SK-N-SH (cell line): ENCODE measurements around the gene DISP2. TPM values are rescaled to one million over a fixed set of nuclear protein-coding genes. Genes with fewer than 3 reads are reported as not detected.
A peak's percentile ranks its signal among the peaks of the same experiment; 100 is the strongest.

Source experiments
- CTCF ChIA-PET: fragments of 300-600, 350-600 bp; formaldehyde crosslinking; extraction: SDS; loops from one replicate; lab custom pipeline; 2021; lab: Yijun Ruan, JAX
- POLR2A ChIA-PET: fragments of 350-600 bp; sonication (Branson Sonifier 250); formaldehyde crosslinking; extraction: SDS; loops from one replicate; lab custom pipeline; 2020; ENCODE audit warnings: antibody characterized with exemption, inconsistent platforms; lab: Yijun Ruan, JAX
- DNase-seq: peaks from one replicate; pipeline ENCODE4 v3.0.0; 2012
- H2AFZ ChIP-seq: fragments of 200-600 bp; sonication (generic); 2 replicates; pipeline ENCODE4 v1.8.1; 2016; ENCODE audit warnings: antibody characterized with exemption, mild to moderate bottlenecking, low read depth
- H3F3A ChIP-seq: fragments of 200-600 bp; sonication (generic); replicated peaks from 2 replicates; pipeline ENCODE3; 2016; ENCODE audit warnings: antibody characterized with exemption, mild to moderate bottlenecking; ENCODE audit not compliant: insufficient read depth
- H3K27ac ChIP-seq, 2 experiments: fragments of 200-500 bp in 1 of 2; fragments of 200-600 bp in 1 of 2; sonication (Bioruptor generic) in 1 of 2; sonication (generic), shearing (Covaris generic) in 1 of 2; 2 replicates each; pipeline versions ENCODE4 v1.5.1 to v1.6.1; 2014 to 2016; ENCODE audit warnings: low read depth in 2 of 2, inconsistent platforms in 1 of 2, low read length in 1 of 2, mild to moderate bottlenecking in 1 of 2, mixed read lengths in 1 of 2
- H3K27me3 ChIP-seq: fragments of 200-600 bp; sonication (generic), shearing (Covaris generic); 2 replicates; pipeline ENCODE4 v1.6.1; 2016; ENCODE audit warnings: mixed run types; ENCODE audit not compliant: insufficient read depth
- H3K36me3 ChIP-seq, 2 experiments: fragments of 200-500 bp in 1 of 2; fragments of 200-600 bp in 1 of 2; sonication (Bioruptor generic) in 1 of 2; sonication (generic) in 1 of 2; replicated peaks in 1 of 2; 2 replicates each; pipeline versions ENCODE3 to v1.5.1; 2014 to 2016; ENCODE audit warnings: low read length in 1 of 2, mild to moderate bottlenecking in 1 of 2; ENCODE audit not compliant: insufficient read depth in 2 of 2, control insufficient read depth in 1 of 2
- H3K4me1 ChIP-seq, 2 experiments: fragments of 200-500 bp in 1 of 2; fragments of 200-600 bp in 1 of 2; sonication (Bioruptor generic) in 1 of 2; sonication (generic), shearing (Covaris generic) in 1 of 2; 2 replicates each; pipeline versions ENCODE4 v1.5.1 to v1.6.1; 2014 to 2016; ENCODE audit warnings: low read depth in 1 of 2, low read length in 1 of 2, mixed run types in 1 of 2; ENCODE audit not compliant: insufficient read depth in 2 of 2, control insufficient read depth in 1 of 2
- H3K4me2 ChIP-seq: fragments of 200-600 bp; sonication (generic), shearing (Covaris generic); 2 replicates; pipeline ENCODE4 v1.6.1; 2017; ENCODE audit warnings: mixed run types
- H3K4me3 ChIP-seq, 2 experiments: fragments of 200-500 bp in 1 of 2; fragments of 200-600 bp in 1 of 2; sonication (Bioruptor generic) in 1 of 2; sonication (generic), shearing (Covaris generic) in 1 of 2; 2 replicates each; pipeline versions ENCODE4 v1.5.1 to v1.8.1; 2014 to 2016; ENCODE audit warnings: low read depth in 2 of 2, inconsistent platforms in 1 of 2, low read length in 1 of 2, mild to moderate bottlenecking in 1 of 2, mixed read lengths in 1 of 2, moderate library complexity in 1 of 2
- H3K79me2 ChIP-seq: fragments of 200-600 bp; sonication (generic); 2 replicates; pipeline ENCODE4 v1.8.1; 2017; ENCODE audit warnings: mild to moderate bottlenecking; ENCODE audit not compliant: insufficient read depth
- H3K9ac ChIP-seq: fragments of 200-600 bp; sonication (generic); 2 replicates; pipeline ENCODE4 v1.6.1; 2017; ENCODE audit warnings: mixed run types
- H3K9me2 ChIP-seq: fragments of 200-600 bp; sonication (generic); 2 replicates; pipeline ENCODE4 v1.6.1; 2017; ENCODE audit warnings: mixed run types
- H3K9me3 ChIP-seq: fragments of 200-600 bp; sonication (generic); 2 replicates; pipeline ENCODE4 v1.6.1; 2017; ENCODE audit warnings: mixed run types, mild to moderate bottlenecking, moderate library complexity
- H4K20me1 ChIP-seq: fragments of 200-600 bp; sonication (generic); 2 replicates; pipeline ENCODE4 v1.6.1; 2017; ENCODE audit warnings: mild to moderate bottlenecking, mixed run types; ENCODE audit not compliant: insufficient read depth
- ELF1 ChIP-seq: IDR thresholded peaks from 2 replicates; pipeline ENCODE4 v1.4.0; 2012
- EP300 ChIP-seq, 2 experiments: IDR thresholded peaks; 2 replicates each; pipeline versions ENCODE4 v1.4.0 to v1.6.1; 2012; ENCODE audit warnings: borderline replicate concordance in 1 of 2, low read depth in 1 of 2, low read length in 1 of 2
- FOSL2 ChIP-seq: IDR thresholded peaks from 2 replicates; pipeline ENCODE4 v1.4.0; 2012; ENCODE audit warnings: low read depth, mild to moderate bottlenecking, moderate library complexity, borderline replicate concordance
- IRF3 ChIP-seq: fragments of 150-350 bp; IDR thresholded peaks from 2 replicates; pipeline ENCODE4 v1.6.1; 2016; ENCODE audit warnings: mild to moderate bottlenecking, low read depth, low read length
- MAX ChIP-seq: IDR thresholded peaks from 2 replicates; pipeline ENCODE4 v1.4.0; 2012; ENCODE audit warnings: low read depth
- RCOR1 ChIP-seq: fragments of 150-350 bp; IDR thresholded peaks from 2 replicates; pipeline ENCODE4 v1.6.1; 2017; ENCODE audit warnings: antibody characterized with exemption, low read length
- REST ChIP-seq: IDR thresholded peaks from 2 replicates; pipeline ENCODE4 v1.6.1; 2012; ENCODE audit warnings: mild to moderate bottlenecking, low read depth, low read length, moderate library complexity
- SIN3A ChIP-seq: IDR thresholded peaks from 2 replicates; pipeline ENCODE4 v1.6.1; 2012; ENCODE audit warnings: low read depth, mild to moderate bottlenecking, low read length, moderate library complexity, borderline replicate concordance
- TCF12 ChIP-seq: IDR thresholded peaks from 2 replicates; pipeline ENCODE4 v1.4.0; 2012
- TEAD4 ChIP-seq: IDR thresholded peaks from 2 replicates; pipeline ENCODE4 v1.4.0; 2012; ENCODE audit warnings: mild to moderate bottlenecking, borderline replicate concordance; ENCODE audit not compliant: insufficient read depth
- USF1 ChIP-seq: IDR thresholded peaks from 2 replicates; pipeline ENCODE4 v1.4.0; 2012; ENCODE audit warnings: low read depth, borderline replicate concordance
- ZBTB33 ChIP-seq: IDR thresholded peaks from 2 replicates; pipeline ENCODE4 v1.4.0; 2012; ENCODE audit warnings: low read depth, borderline replicate concordance
- WGBS: methylation state at CpG from one replicate; pipeline ENCODE4 v1.1.6; 2017; ENCODE audit warnings: low lambda C conversion rate; 5-methylcytosine and 5-hydroxymethylcytosine counted together
- polyA plus RNA-seq, 3 experiments: library from polyadenylated mRNA; depleted of rRNA; stranded (reverse); fragments of >200 nt; gene quantifications; 2 replicates each; pipeline ENCODE4 v1.2.3, GENCODE V29; 2012

Gene DISP2
- polyA plus RNA-seq, 1 of the 3 experiments (the other 2 are of a cell fraction) = 0.12 TPM

GRCh38 chr15:40343512-40343911 is 14.5 kb upstream of the DISP2 start (continued):
- TF ChIP-seq USF1 (no peak), FOSL2 (peak; percentile 88; the same call in 1 of the 2 replicates), MAX (peak; percentile 84), TEAD4 (no peak), REST (no peak; the same call in 1 of the 2 replicates), IRF3 (no peak), SIN3A (no peak), TCF12 (peak; percentile 64), RCOR1 (no peak), EP300 (IDR thresholded peaks at IDR 0.05; ENCODE audit: borderline replicate concordance in 1 of 2, low read depth in 1 of 2, low read length in 1 of 2) (peak in 1 of 2 experiments; percentile 71; a peak in 1 of 4 replicates), ZBTB33 (no peak)

- TF ChIP-seq REST (no peak), TCF12 (no peak), ZBTB33 (no peak), USF1 (no peak), ELF1 (no peak), FOSL2 (no peak)
- POLR2A ChIA-PET = interaction anchor here (1.1 to 1.2 kb wide), 2 partner anchors 11 to 78 kb away, joined by 3 read pairs; no protein-coding TSS in a partner anchor
- peak overlapping the region; percentile 79 for H3K9ac ChIP-seq
These were observed 13.8 kb upstream of the DISP2 start for GRCh38 chr15:40344217-40344616.

More at GRCh38 chr15:40344217-40344616, 13.8 kb upstream of the DISP2 start:
- H4K20me1 ChIP-seq = no peaks in the 10 kb centered on the region
- DNase-seq = no peak
- no peak overlapping the region; a peak in 1 of 4 replicates for H3K4me3 ChIP-seq
- H3K4me2 ChIP-seq = peak overlapping the region; percentile 57
- 20% methylated on average over 3 of the region's 6 CpGs for WGBS
- peaks cover 36 to 39% of the 10 kb centered on the region in 2 experiments; a peak in 3 of 4 replicates for H3K4me1 ChIP-seq
- H3K36me3 ChIP-seq = no peaks in the 10 kb centered on the region
- no peaks in the 10 kb centered on the region for H3K9me2 ChIP-seq
- peak overlapping the region in 1 of 2 experiments; percentile 98; a peak in 2 of 4 replicates for H3K27ac ChIP-seq
- peaks cover 41% of the 10 kb centered on the region for H3F3A ChIP-seq
- CTCF ChIA-PET = interaction anchor here (0.6 to 70.6 kb wide), 22 partner anchors 3 to 163 kb away, joined by 3 to 2194 read pairs (median 7); partner anchors contain the start of genes ANKRD63, BAHD1, CCDC9B and DISP2
- peaks cover 21% of the 10 kb centered on the region for H3K79me2 ChIP-seq
- no peaks in the 10 kb centered on the region for H3K27me3 ChIP-seq
- H3K9me3 ChIP-seq = no peaks in the 10 kb centered on the region
- no peak overlapping the region; the same call in 1 of the 2 replicates for H2AFZ ChIP-seq
